Gastrocnemius medialis (tissue), 4 donors: ENCODE measurements around the gene YBEY.

Experiments
- CTCF ChIP-seq, 5 experiments: fragments of 450-650 bp in 3 of 5; fragments of 200-600 bp in 2 of 5; sonication (generic) in 2 of 5; IDR thresholded peaks in 4 of 5; conservative IDR thresholded peaks in 1 of 5; 1 replicate in 4 of 5; 2 replicates in 1 of 5; pipeline ENCODE4 v1.5.1; 2016 to 2019; ENCODE audit warnings: antibody characterized with exemption in 5 of 5, mild to moderate bottlenecking in 3 of 5, moderate library complexity in 3 of 5
- POLR2A ChIP-seq, 2 donors: fragments of 450-650 bp; IDR thresholded peaks; one replicate each; pipeline ENCODE4 v1.6.1; 2017; ENCODE audit warnings: antibody characterized with exemption in 2 of 2, mild to moderate bottlenecking in 2 of 2, moderate library complexity in 2 of 2

DNA sequence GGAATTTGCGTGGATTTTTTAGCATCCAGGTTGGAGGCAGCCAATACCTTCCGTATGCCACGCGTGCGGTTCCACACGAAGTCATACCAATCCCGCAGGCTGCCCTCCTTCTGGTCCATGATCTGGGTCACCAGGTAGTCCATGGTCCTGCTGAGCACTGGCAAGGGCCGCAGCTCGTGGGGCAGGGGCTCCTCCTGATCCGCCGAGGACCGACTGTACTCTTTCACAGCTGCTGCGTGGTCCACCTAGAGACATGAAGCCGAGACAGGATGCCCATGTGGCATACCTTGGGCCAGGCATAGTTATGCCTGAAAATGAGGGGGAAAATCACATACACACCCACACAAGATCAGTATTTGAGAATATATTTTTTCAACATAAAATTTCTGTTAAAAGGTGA lies 12.8 kb upstream of the YBEY start:
- TF ChIP-seq CTCF (IDR thresholded peaks at IDR 0.05 in 4 of 5, conservative IDR thresholded peaks at IDR 0.05 in 1 of 5): no peak
- TF ChIP-seq POLR2A (IDR thresholded peaks at IDR 0.05): no peak
